HG02973 (cell line): ENCODE results near the gene UNC13C.

Experiments
- ATAC-seq: cut with Tn5 transposase; IDR thresholded peaks from one replicate; pipeline ENCODE4 v1.9.1; 2021; ENCODE audit warnings: moderate library complexity; ENCODE audit not compliant: unreplicated experiment

Gene UNC13C

DNA sequence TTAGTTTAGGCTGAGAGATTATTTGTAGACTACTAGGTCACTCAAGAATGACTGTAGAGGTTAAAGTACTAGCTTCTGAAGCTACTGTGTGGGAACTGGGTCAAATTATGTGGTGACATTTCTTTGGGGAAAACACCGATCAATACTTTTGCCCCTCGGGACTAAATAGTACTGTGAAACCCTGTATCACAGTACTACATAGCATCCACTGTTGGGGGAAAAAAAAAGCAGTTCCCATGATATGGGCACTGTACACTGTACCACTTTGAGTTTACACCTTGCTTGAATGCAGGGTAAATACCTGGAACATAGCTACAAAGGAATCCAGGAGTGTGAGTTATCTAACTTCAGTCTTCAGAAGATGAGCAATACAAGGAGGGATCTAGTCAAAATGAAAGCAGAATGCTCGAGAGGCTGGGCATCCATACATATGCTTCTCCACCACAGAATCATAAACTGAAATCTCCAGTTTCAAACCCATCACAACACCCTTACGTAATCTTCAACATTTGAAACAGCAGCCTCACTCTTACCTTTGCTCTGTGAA lies 311.4 kb downstream of the UNC13C start:
- peak; percentile 73 for ATAC-seq

DNA sequence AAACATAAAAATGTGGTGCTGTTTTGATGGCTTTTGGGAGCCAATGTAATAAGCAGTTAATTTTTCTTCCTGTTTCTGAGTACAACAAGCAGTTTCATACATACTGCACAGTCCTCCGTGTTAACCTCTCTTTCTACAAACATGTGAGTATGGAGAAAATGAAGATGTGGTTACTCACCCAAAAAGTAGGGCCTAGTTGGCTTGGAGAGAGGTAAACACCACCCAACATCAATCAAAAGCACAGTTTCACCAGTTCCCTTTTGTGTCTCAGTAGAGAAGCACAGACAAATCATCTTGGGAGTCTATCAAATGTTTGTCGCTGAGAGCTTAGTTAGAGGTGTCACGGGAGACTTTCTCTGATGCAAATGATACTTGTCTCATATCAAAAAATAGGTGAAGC lies 320.2 kb downstream of the UNC13C start:
- ATAC-seq, result no peak

DNA sequence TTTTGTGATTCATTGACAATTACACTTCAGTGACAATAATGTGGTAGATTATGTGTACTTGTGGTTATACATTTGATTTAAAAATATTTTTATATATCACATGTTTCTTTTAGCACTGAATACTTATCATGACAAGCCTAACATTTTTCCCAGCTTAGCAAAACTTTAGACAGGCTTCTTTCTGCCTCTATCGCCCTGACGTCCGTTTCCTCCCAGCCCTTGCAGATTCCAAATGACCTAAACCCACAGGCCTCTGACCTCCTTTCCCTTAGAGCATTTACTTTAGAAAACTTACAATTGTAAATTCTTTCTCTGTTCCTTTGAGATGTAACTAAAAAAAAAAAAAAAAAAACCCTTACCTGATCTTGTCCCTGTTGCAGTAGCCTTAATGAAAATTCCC lies 326.1 kb downstream of the UNC13C start:
- ATAC-seq, result no peak

DNA sequence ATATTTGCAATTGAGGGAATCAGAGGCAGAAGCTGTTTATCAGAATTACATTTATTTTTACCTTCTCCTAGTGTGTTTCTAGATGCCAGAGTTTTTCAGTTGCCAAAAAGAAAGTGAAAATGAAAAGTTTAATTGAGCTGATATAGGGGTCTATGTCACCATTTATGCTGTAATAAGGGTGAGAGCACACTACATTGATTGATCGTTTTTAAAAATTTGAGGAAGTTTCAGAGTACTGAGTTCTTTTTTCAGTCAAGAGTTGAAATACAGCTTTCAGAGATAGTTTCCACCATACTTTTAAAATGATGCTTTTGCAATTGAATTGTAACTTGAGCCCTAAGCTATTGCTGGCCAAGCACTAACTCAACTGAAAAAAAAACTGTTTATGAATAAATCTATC lies 326.9 kb downstream of the UNC13C start:
- ATAC-seq, result no peak

DNA sequence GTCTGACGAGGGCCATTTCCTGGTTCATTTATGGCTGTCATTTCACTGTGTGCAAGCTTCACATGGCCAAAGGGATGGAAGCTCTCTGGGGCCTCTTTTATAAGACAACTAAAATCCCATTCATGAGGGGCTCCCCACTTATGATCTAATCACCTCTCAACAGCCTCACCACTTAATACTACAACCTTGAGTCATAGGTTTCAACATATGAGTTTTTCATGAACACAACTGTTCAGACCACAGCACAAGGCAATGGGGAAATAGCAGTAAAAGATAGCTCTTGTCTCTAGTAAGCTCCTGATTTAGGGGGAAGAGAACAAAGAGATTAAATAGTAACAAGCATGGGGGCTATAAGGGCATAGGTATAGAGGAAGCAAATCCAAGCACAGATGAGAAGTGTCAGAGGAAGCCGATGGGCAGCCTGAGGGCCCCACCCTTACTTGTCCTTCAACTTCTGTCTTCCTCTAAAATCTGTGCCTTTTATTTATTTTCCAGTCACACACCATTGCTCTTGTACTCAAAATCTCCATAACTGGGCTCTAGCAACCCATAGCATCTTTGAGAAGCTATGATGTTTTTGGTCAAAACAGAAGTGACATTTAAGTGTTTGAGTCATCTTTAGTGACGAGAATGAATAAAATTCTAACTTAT lies 329.1 kb downstream of the UNC13C start:
- ATAC-seq, result peak; percentile 59

DNA sequence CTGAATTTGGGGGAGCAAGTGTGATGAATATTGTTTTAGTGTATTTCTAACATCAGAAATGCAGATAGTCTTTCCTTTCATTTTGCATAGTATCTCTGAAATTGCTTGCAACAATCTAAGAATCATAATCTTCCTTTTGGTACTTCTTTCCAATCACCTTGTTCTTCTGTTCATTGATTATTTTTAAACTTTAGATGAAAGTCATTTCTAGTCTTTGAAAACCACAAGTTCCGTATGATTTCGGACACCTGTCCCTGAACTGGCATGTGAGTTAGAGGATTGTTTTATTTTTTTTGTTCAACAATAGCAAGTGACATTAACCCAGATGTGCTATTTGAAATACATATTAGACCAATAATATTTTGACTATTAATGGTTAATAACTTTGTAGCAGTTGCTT lies 329.7 kb downstream of the UNC13C start:
- ATAC-seq, result peak; percentile 29

DNA sequence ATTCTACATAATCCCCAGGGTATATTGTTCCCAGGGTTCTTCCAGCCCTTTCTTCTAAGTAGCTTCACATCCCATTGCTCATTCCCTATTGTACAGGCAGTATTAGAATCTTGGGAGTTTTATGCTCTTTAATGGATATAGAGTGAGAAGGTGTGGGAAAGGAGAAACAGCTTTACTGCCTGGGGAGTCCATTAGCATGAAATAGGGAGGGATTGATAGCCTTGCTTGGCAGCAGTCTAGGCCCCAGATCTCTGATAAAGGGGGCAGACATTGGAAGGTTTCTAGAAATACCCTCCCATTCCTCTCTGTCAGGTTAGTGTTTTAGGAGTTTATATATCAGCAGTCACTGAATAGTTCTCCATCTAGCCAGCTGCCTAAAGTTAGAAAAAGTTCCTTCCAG lies 334.3 kb downstream of the UNC13C start:
- no peak for ATAC-seq

DNA sequence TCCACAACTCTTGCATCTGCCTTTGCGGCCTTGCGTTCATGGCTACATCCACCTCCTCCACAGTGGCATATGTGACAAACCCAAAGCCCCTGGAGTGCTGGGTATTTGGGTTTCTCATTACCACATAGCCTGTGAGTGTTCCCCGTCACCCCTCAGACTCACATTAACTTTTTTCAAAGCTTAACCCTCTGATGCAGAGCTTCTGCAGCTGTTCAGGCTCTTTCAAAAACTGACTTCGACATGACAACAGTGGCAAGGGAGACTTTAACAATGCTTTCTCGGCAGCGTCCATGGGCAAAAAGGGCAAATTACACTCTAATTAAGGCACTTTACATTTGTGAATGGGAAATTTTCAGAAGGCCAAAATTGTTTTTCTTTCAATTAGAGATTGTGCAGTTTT lies 343.2 kb downstream of the UNC13C start:
- ATAC-seq, result no peak

DNA sequence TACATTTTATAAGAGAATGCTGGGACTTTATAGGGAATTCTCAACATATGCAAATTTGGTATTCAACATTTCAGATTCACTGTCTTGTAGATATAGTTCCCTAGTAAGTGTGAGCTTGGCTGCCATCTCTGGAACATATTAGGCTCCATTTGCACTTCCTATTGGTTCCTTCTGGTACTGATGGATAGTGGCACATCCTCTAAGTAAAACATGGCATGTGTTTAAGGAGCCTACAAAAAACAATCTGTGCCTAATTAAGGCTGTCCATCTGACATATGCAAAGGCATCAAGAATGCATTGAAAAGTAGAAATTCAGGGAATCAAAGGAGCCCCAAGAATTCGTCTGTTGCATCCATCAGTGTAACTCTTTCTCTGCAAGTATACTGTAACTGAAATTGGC lies 344.1 kb downstream of the UNC13C start:
- no peak for ATAC-seq

DNA sequence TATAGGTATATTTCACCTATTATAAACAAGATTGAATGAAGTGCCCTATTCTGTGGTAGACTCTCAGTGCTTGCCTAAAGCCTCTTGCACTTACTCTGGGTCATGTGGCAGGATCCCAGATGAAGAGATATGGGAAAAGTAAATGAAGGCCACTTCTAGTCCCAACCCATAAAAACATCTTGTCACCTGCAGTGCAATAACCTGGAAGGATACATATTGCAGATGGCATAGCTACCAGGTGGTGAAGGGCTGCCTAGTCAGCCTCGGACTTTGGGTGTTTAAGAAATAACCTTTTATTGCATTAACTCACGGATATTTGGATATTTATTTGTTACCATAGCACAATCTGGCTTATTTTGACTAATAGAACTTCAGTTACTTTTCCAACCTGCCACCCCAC lies 367.1 kb downstream of the UNC13C start:
- no peak for ATAC-seq

DNA sequence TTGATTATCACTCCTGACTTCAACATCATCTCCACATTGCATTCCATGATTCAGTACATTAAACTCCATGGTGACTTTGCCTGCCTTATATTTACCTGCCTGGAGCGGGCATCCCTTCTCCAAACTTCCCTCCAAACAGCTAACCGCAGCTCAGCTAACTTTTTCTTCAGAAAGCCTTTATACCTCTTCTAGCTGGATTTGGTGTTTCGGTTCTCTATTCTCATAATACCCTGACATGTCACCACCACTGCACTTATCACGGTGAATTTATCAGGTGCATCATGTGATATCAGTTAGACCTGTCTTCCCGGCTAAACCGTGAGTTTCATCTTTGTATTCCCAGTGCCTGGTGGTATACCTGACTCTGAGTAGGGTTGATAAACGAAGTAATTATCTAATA lies 367.6 kb downstream of the UNC13C start:
- no peak for ATAC-seq

DNA sequence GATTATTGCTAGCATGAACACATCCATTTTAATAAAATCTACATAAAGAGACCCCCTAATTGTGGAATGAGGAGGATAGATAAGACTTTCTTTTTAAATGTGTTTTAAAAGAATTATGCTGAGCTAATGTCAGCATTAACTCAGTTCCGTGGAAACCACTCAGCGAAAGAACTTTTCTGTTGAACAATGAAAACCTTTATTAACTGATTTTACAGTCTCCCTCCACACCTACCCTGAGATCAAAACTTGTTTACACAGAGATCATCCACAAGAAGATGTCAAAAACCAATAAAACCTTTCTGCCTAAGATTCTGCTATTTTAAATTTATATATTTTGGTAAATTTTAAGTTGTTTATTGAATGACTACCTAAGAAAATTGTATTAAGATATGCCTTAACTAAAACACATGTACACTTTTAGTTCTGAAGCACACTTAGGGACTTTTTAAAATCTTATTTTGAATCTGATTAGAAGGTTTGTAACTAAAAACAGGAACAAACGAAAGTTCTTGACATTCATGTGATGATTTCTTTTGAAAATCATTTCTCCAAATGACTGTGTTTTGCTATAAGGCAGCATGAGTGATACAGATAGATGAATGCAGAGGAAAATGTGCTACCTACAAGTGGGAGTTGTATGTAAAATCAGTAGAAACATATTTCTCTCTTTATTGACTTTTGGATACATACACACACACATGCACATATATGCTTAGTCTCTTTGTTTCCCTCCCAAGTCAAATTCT lies 369.0 kb downstream of the UNC13C start:
- ATAC-seq, result no peak

DNA sequence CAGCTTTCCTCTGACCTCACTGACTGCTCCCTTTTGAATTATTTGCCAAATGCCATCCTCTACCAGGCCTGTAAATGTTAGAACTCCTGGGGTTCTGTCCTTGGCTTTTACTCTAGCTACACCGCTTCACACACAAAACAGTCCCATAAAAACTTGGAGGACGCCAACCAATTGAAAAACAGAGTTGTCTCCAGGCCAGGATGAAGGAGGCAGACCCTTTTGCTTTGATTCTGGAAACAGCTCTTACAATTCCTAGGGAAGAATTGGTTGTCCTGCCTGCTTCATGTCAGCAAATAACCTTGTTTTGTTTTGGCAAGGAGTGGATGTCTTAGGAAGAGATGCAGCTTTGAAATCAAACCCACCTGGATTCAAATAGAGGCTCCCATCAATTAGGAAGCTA lies 375.5 kb downstream of the UNC13C start:
- ATAC-seq, result no peak

DNA sequence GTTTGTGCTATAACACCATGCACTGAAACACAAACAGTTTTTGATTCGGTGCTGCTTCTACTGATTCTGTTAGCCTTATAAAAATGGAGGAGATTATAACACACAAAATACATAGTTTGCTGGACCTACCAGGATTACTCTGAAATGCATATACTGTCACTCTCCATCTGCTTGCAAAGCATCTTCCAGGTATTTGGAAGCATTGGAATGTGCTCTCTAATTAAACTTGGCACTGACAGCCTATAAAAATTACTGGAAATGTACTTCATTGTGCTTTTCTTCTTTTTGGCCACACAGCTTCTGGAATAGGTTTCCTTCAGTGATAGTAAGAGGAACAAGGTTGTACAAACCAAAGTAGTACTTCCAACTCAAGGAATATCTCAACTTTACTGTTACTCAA lies 376.1 kb downstream of the UNC13C start:
- ATAC-seq, result no peak

DNA sequence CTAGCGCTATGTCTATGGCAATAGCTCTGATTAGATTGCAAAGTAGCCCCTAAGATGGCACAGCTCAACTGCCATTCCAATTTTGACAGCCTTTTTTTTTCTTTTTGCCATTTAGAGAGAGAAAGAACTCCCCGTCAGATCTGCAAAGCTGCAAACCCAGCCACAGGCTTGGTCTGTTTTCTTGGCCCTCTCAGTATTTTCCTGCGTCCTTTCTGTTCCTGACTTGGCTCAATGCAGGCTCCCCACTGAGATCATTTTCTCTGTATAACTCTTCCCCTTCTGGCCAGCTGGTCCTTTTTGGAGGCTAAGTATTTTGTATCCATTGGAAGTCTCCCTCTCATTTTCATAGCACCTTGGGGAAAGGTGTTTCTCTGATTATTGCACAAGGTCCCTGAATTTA lies 386.7 kb downstream of the UNC13C start:
- ATAC-seq, result no peak

DNA sequence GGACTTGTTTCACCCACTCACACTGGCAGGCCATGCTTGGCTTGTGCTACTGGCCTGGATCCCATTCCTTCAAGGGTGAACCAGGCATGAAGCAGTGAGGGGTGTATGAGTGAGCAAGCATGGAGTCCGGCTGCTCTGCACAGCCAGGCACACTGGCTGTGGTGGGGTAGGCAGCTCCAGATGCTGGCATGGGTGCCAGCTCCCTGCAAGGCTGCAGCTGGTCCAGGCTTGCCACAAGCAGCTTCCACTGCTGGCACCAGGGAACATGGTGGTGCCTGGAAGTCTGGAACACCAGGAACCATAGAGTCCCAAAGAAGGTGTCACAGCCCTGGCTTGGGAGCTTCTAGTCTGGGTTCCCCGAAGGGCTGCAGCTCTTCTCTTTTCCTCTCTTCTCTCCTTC lies 395.1 kb downstream of the UNC13C start:
- ATAC-seq, result no peak

DNA sequence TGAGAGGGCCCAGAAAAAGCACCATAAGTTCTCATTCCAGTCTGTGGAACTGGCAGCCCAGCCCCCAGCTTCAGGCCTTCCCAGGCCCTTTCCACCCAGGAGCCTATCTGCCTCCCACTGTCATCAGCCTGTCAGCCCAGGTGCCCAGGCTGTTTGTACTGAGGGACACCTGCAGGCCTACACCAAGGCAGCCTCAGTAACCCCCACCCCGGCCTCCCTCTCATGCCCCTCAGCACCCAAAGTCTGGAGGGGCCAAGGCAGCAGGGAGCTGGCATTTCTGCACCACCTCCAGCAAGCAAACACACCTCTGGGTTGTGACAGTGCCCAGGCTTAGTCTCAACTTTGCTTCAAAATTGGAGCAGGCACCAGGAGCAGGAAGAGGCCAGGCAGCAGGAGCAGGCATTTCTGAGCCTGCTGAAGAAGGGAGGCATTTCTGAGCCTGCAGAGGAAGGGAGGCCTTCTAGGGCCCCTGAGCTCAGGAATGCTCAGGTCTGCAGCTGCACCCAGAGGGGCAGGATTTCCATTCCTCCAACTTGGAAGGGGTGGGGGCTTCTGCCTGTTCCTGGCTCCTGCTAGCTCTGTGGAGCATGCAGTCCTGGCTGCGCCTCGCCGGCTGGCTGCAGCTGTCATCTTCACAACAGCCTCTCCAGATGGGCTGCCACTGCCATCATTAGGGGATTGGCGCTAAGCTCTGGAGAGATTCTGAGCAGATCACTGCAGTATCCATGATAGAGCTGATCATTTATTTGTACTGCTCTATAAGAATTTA lies 396.1 kb downstream of the UNC13C start:
- ATAC-seq, result no peak

DNA sequence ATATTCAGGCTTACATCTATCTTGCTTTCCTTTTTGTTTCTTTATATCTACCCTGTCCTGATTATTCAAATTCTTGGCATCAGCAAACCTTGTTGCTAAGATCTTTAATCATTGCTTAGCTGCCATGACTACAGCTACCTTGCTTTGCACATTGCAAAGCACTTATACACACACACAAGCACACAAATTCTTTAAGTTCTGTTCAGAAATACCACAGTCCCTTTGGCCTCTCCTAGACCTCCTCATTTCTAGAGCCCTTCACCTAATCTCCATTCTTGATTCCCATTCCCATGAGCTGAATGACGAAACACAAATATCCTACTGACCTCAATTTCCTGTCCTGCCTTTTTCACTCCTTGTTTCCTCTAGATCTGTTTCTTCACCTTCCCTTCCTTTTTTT lies 409.6 kb downstream of the UNC13C start:
- ATAC-seq, result no peak

DNA sequence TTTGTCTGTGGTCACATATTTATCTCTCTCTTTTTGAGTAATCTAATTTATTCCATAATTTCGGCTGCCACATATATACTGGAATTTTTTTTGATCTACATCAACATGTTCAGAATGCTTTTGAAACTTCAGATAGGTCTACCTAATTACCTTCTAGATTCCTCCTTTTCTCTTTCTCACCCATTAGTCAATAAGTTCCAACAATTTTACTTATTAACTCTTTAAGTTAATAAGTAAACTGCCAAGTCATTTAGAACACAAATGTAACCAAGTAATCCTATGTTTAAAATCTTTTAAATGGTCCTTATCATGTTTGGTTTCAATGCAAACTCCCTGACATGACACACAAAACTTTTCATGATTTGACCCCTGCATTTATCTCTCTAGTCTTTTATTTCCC lies 410.5 kb downstream of the UNC13C start:
- ATAC-seq, result no peak

DNA sequence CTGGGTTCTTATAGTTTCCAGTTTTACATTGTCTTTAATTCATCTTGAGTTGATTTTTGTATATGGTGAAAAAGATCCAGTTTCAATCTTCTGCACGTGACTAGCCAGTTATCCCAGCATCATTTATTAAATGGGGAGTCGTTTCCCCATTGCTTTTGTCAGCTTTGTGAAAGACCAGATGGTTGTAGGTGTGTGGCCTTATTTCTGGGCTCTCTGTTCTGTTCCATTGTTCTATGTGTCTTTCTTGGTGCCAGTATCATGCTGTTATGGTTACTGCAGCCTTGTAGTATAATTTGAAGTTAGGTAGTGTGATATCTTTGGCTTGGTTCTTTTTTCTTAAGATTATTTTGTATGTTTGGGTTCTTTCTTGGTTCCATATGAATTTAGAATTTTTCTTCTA lies 432.2 kb downstream of the UNC13C start:
- ATAC-seq, result no peak

DNA sequence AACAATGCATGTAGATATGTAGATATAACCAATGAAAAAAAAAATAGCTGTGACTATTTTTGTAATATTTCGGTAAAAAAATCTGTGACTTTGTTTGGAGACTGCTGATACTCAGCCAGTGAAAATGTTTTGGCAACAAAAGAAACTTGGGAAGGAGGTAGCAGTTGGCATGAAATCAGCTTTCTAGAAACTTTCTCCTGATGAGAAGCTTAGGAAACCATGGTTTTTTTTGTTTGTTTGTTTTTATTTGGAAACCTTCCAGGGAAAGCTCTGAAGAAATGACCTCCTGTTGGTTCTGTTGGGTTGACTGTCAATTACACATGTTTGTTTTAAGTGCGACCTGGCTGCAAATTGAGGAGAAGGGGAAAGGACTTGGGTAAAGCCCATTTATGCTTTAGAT lies 445.9 kb downstream of the UNC13C start:
- ATAC-seq, result no peak

DNA sequence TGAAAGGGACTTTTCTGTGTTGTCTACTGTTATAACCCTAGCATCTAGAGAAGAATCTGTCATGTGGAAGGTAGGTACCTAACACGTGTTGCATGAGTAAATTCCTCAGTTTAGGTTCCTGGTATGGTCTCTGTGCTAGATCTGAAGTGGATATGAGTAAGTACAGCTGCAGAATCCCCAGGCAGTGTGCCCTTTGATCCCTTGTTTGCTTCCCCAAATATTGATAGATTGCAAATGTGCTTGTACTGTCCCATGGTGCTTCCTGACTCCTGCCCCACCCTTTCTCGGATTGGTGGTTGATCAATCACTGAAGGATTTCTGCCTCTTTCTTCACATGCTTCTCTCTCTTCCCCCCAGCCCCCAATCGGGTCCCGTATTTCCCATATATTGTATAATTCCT lies 450.4 kb downstream of the UNC13C start:
- ATAC-seq, result no peak
